ENCODE data around the gene MED13. TPM values are rescaled to one million over a fixed set of nuclear protein-coding genes. Genes with fewer than 3 reads are reported as not detected.

The MED13 gene
- total RNA-seq, 4 donors from 2014 or later = 67.3 to 114 (median 79.8) TPM

- TF ChIP-seq, protein P1, sequence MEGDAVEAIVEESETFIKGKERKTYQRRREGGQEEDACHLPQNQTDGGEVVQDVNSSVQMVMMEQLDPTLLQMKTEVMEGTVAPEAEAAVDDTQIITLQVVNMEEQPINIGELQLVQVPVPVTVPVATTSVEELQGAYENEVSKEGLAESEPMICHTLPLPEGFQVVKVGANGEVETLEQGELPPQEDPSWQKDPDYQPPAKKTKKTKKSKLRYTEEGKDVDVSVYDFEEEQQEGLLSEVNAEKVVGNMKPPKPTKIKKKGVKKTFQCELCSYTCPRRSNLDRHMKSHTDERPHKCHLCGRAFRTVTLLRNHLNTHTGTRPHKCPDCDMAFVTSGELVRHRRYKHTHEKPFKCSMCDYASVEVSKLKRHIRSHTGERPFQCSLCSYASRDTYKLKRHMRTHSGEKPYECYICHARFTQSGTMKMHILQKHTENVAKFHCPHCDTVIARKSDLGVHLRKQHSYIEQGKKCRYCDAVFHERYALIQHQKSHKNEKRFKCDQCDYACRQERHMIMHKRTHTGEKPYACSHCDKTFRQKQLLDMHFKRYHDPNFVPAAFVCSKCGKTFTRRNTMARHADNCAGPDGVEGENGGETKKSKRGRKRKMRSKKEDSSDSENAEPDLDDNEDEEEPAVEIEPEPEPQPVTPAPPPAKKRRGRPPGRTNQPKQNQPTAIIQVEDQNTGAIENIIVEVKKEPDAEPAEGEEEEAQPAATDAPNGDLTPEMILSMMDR (IDR thresholded peaks at IDR 0.05; ENCODE audit: low read depth) = no peak
These were observed 26.8 kb downstream of the MED13 start for GRCh38 chr17:62038248-62038647.

- TF ChIP-seq, protein P1 (IDR thresholded peaks at IDR 0.05; ENCODE audit: low read depth) = no peak
These were observed 31.8 kb downstream of the MED13 start for GRCh38 chr17:62033317-62033716.

DNA sequence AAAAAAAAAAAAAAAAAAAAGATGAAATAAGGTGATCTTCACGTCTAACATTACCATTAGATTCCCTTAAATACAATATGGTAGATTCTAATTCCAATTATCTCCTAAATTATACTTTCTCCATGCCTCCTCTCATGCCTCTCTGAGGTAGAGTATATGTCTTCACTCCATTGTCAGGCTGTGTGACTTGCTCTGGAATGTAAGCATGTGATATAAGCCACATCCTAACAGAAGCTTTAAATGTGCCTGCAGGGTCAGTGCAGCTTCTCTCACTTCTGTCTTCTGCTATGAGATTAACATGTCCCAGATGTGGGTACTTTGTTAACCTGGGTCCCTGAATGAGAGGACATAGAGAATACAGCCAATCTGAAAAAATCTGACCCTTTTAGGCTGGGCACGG lies 32.6 kb downstream of the MED13 start:
- TF ChIP-seq, protein P1 (IDR thresholded peaks at IDR 0.05; ENCODE audit: low read depth) = no peak

DNA sequence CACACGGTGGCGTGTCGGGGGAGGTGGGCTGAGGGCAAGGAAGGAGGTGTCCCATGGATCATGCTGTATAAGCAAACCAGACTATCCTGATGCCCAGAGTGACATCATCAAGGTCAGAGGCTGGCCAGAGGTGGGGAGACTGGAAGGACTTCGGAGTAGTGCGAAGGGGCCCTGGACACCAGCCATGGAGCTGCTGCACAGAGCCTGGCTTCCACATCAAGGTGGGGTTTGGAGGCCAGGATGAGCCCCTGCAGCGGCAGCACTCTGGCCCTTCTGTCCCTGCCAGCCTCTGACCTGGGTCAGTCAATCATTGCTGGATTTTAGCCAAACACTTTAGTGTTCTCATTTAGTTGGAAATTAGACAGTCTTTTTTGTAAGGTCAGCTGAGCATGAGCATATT lies 34.8 kb downstream of the MED13 start:
- TF ChIP-seq, protein P1 (IDR thresholded peaks at IDR 0.05; ENCODE audit: low read depth) = no peak

DNA sequence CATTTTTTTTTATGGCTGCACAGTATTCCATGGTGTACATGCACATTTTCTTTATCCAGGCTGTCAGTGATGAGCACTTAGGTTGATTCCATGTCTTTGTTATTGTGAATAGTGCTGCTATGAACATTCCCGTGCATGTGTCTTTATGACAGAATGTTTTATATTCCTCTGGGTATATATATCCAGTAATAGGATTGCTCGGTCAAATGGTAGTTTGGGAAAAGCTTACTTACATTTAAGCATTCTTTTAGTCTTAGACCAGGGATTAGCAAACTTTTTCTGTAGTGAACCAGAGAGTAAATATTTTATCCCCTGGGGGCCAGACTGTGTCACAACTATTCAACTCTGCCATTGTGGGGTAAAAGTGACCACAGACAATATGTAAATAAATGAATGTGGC lies 40.2 kb downstream of the MED13 start:
- TF ChIP-seq, protein P1 (IDR thresholded peaks at IDR 0.05; ENCODE audit: low read depth) = no peak

- TF ChIP-seq, protein P1 (IDR thresholded peaks at IDR 0.05; ENCODE audit: low read depth) = no peak
These were observed 47.2 kb downstream of the MED13 start for GRCh38 chr17:62017912-62018311.

DNA sequence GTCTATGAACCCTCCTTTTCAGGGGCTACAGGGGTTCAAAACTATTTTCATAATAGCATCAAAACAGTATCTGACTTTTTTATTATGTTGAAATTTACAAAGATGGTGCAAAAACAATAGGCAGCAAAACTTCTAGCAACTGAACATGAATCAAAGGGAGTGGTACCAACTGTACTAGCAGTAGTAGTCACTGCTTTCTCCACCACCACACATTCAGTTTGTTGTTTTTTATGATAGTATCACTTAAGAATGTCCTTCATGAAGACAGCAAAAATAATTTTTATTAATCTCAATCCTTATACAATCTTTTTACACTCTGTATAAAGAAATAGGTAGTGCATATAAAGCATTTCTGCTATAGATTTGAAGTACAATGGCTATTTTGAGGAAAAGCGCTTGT lies 47.6 kb downstream of the MED13 start:
- TF ChIP-seq, protein P1 (IDR thresholded peaks at IDR 0.05; ENCODE audit: low read depth) = peak; percentile 91
